ENCODE measurements around the gene SCFD2. TPM values are rescaled to one million over a fixed set of nuclear protein-coding genes. Genes with fewer than 3 reads are reported as not detected.

SCFD2 gene
- total and polyA plus RNA-seq, 10 of the 15 experiments (the other 5 are each of a cell fraction or from before 2014, with no cell fraction given), result 4.8 to 37.6 (median 24.9) TPM

DNA sequence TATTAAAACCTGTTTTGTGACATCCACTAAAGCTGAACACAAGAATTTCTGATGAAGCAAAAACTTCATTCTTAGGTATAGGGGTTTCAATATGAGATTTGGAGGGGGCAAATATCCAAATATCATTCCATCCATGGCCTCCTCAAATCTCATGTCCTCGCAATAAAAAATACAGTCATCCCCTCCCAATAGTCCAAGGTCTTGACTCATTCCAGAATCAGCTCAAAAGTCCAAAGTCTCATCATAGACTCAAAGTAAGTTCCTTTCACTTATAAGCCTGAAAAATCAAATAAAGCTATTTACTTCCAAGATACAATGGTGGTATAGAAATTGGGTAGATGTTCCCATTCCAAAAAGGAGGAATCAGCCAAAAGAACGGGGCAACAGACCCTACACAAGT, 213.4 kb downstream of the SCFD2 start (continued):
- TF ChIP-seq SUPT20H (IDR thresholded peaks at IDR 0.05; ENCODE audit: borderline replicate concordance, control insufficient read depth, low read depth, low read length) (no peak), PBX3 (IDR thresholded peaks at IDR 0.05; ENCODE audit: insufficient replicate concordance, low read depth, low read length) (no peak), CEBPB (IDR thresholded peaks at IDR 0.05; ENCODE audit: borderline replicate concordance in 1 of 2, low read depth in 2 of 2, low read length in 2 of 2) (no peak), GABPA (IDR thresholded peaks at IDR 0.05; ENCODE audit: low read depth) (no peak), RUNX3 (IDR thresholded peaks at IDR 0.05; ENCODE audit: low read length) (no peak), MEF2A (IDR thresholded peaks at IDR 0.05; ENCODE audit: insufficient read depth, low read depth, low read length) (no peak), E2F8 (IDR thresholded peaks at IDR 0.05; ENCODE audit: low read depth, partially characterized antibody) (no peak), RCOR1 (conservative IDR thresholded peaks at IDR 0.05; ENCODE audit: low read depth, low read length) (no peak), ZSCAN29 (IDR thresholded peaks at IDR 0.05) (no peak), POLR2A (IDR thresholded peaks at IDR 0.05; ENCODE audit: low read depth, low read length) (no peak)

GRCh38 chr4:53151489-53151788, 214.4 kb downstream of the SCFD2 start:
- 98% methylated on average over 3 of the region's 3 CpGs for WGBS (ENCODE audit: insufficient coverage, insufficient replicate concordance, low lambda C conversion rate, missing lambda C conversion rate)
- Histone ChIP-seq H4K20me1 (ENCODE audit: control insufficient read depth, insufficient read depth) (no peaks in the 10 kb centered on the region), H2AFZ (ENCODE audit: control insufficient read depth, low read depth, low read length) (no peak overlapping the region), H3K4me2 (ENCODE audit: control insufficient read depth, insufficient read depth) (no peak overlapping the region), H3K4me1 (ENCODE audit: control insufficient read depth, insufficient read depth, low read length) (no peaks in the 10 kb centered on the region), H3K36me3 (ENCODE audit: control insufficient read depth in 2 of 2, insufficient read depth in 2 of 2, low read length in 1 of 2) (no peaks in the 10 kb centered on the region), H3K9ac (ENCODE audit: control insufficient read depth, insufficient read depth, low read length) (no peak overlapping the region), H3K27ac (ENCODE audit: control insufficient read depth, insufficient read depth) (no peak overlapping the region), H3K27me3 (replicated peaks in 1 of 2; ENCODE audit: control insufficient read depth in 2 of 2, insufficient read depth in 2 of 2, low read length in 1 of 2) (no peaks in the 10 kb centered on the region), H3K4me3 (no peak overlapping the region), H3K79me2 (ENCODE audit: control insufficient read depth, insufficient read depth, low read length) (no peaks in the 10 kb centered on the region), H3K9me3 (replicated peaks; ENCODE audit: control insufficient read depth, insufficient read depth, low read length) (no peaks in the 10 kb centered on the region; the same call in 1 of the 3 replicates)
- FAIRE-seq (no peak), ATAC-seq (no peak), DNase-seq (ENCODE audit: low read depth, low spot score) (no peak)
- BruUV-seq (replicated peaks), result no TSS peak
- RAD21 ChIA-PET (ENCODE audit: unreplicated experiment), result no interaction called here
- intact Hi-C loops (cut with micrococcal nuclease; ENCODE audit: unreplicated experiment) (no loop called here), in situ Hi-C loops (cut with MboI) (no loop called here)
- CTCF ChIA-PET, result no interaction called here
- SMC1A ChIA-PET (ENCODE audit: uncharacterized antibody, unreplicated experiment), result no interaction called here
- POLR2A ChIA-PET, result no interaction called here
- no peak for TF ChIP-seq POLR2AphosphoS5 (IDR thresholded peaks at IDR 0.05; ENCODE audit: low read length)
- TF ChIP-seq WRNIP1 (IDR thresholded peaks at IDR 0.05; ENCODE audit: borderline replicate concordance, low read depth, low read length), result no peak
- TF ChIP-seq SMAD1 (IDR thresholded peaks at IDR 0.05; ENCODE audit: low read depth, partially characterized antibody), result no peak
- TF ChIP-seq MEF2A (IDR thresholded peaks at IDR 0.05; ENCODE audit: insufficient read depth, low read depth, low read length), result no peak
- TF ChIP-seq DPF2 (IDR thresholded peaks at IDR 0.05), result no peak
- TF ChIP-seq CBFB (IDR thresholded peaks at IDR 0.05; ENCODE audit: low read depth), result no peak
- TF ChIP-seq POLR2A (IDR thresholded peaks at IDR 0.05; ENCODE audit: low read depth, low read length), result no peak
- TF ChIP-seq CHD4 (IDR thresholded peaks at IDR 0.05), result no peak
- no peak for TF ChIP-seq POU2F2 (IDR thresholded peaks at IDR 0.05; ENCODE audit: borderline replicate concordance, low read depth, low read length)
- no peak for TF ChIP-seq MTA3 (IDR thresholded peaks at IDR 0.05; ENCODE audit: borderline replicate concordance, low read length)
- TF ChIP-seq E2F8 (IDR thresholded peaks at IDR 0.05; ENCODE audit: low read depth, partially characterized antibody), result no peak
- no peak for TF ChIP-seq NFXL1 (IDR thresholded peaks at IDR 0.05; ENCODE audit: borderline replicate concordance)
